Testis (tissue), 2 donors: ENCODE results near the gene SLC35D2.

Experiments used
- CTCF ChIP-seq, 3 experiments: fragments of 450-650 bp in 2 of 3; fragments of 200-600 bp in 1 of 3; sonication (generic) in 1 of 3; IDR thresholded peaks; one replicate each; pipeline ENCODE4 v1.5.1; 2016 to 2019; ENCODE audit warnings: antibody characterized with exemption in 3 of 3, mild to moderate bottlenecking in 2 of 3, moderate library complexity in 1 of 3
- POLR2A ChIP-seq: fragments of 450-650 bp; IDR thresholded peaks from one replicate; pipeline ENCODE4 v1.6.1; 2017; ENCODE audit warnings: antibody characterized with exemption, mild to moderate bottlenecking, moderate library complexity

GRCh38 chr9:96382839-96383164 is 709 bp downstream of the SLC35D2 start:
- TF ChIP-seq CTCF (IDR thresholded peaks at IDR 0.05) (no peak), POLR2A (no peak)
